ENCODE results near the gene TMEM145.
"Not testable (repeated sequence)": the region's sequence is repeated elsewhere in the genome, so short reads cannot be mapped to it uniquely, and the experiment has no call there.

TMEM145 gene

DNA sequence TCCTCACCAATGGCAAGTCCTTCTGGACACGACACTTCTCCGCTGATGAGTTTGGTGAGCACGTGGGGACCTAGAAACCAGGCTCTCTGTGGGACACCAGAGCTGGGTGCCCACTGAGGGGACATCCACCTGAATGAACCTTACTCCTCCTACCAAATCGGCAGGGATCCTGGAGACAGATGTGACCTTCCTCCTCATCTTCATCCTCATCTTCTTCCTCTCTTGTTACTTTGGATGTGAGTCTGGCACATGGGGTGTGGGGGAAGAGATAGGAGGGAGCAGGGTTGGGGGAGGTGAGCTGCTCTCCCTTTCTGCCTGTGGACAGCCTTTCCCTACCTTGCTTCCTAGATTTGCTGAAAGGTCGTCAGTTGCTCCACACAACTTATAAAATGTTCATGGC is 1.9 kb downstream of the TMEM145 start:
- no peak for DNase-seq (ENCODE audit: low read depth)

- no peak for DNase-seq (ENCODE audit: low read depth)
Observed at GRCh38 chr19:42316223-42317211, 3.4 kb downstream of the TMEM145 start.

DNA sequence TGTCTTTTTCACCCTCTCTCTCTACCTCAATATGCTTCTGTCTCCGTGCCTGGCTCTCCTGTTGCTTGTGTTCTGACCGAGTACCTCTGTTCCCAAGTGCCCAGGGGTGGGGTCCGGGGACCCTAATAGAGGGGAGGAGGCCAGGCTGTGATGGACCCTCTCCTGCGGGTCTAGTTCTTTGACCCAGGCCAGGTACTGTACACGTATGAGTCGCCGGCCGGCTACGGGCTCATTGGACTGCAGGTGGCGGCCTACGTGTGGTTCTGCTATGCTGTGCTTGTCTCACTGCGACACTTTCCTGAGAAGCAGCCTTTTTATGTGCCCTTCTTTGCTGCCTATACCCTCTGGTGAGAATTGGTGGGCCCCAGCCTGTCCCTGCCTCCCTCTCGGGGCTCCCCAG is 4.4 kb downstream of the TMEM145 start:
- DNase-seq (ENCODE audit: low read depth), result no peak

DNA sequence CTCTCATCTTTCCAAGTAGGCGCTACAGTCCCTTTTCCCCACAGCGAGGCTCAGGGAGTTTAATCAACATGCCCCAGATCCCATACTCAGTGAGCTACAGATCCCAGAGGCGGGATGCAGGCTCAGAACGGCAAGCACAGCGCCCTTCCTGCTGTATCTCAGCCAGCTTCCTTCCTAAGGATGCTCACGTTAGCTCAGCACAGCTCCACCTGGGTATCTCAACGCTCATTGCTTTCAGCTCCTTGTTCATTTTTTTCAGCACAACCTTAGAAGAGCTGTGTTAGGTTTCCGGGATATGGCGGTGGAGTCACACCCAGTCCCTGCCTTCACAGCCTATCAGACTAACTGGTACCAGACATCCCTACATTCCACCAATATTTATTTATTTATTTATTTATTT is 9.2 kb downstream of the TMEM145 start:
- no peak for DNase-seq (ENCODE audit: low read depth)

- DNase-seq (ENCODE audit: low read depth), result no peak
Observed at GRCh38 chr19:42323473-42323851, 10.4 kb downstream of the TMEM145 start.

GRCh38 chr19:42323852-42324654 is 10.9 kb downstream of the TMEM145 start:
- no peak for DNase-seq (ENCODE audit: low read depth)

- DNase-seq (ENCODE audit: low read depth), result no peak
Observed at GRCh38 chr19:42324655-42325307, 11.7 kb downstream of the TMEM145 start.

DNA sequence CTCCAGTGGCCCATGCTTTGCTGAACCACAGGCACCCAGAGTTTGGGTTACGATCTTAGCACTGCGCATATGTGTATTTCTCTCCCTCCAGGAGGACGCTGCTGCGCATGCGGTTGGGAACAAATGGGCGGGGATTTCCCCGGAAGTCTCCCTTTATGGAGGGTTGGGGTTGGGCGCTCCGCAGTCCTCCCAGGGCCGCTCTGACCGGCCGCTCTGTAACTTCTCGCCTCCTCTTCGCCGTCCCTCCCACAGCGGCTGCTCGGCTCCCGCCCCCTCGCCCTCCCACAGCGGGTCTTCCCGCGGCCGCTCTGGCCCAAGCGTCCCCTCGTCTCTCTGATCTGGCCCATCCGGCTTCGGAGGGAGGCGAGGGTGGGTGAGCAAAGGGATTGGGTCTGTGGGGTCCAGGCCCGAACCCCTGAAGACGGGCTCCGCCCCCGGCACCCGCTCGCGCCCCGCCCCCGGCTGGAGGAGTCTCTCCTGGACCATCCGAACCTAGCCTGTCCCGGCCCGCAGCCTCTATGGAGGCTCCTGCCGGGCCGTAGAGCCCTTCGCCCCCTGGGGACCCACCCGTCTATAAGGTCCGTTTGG is 12.3 kb downstream of the TMEM145 start, which contains the start of gene MEGF8:
Gene MEGF8 (plus strand): TSS at position 328 of the 588 bp plus-strand sequence. CDS start 609 bp downstream, outside the sequence.
- peak; percentile 96 for DNase-seq (ENCODE audit: low read depth)

- DNase-seq (ENCODE audit: low read depth), result no peak
Observed at GRCh38 chr19:42325896-42326771, 13.0 kb downstream of the TMEM145 start.

- no peak for DNase-seq (ENCODE audit: low read depth)
Observed at GRCh38 chr19:42326969-42327368, 13.9 kb downstream of the TMEM145 start.

- DNase-seq (ENCODE audit: low read depth), result no peak
Observed at GRCh38 chr19:42327381-42327780, 14.3 kb downstream of the TMEM145 start.

GRCh38 chr19:42328106-42328505 is 15.0 kb downstream of the TMEM145 start:
- DNase-seq (ENCODE audit: low read depth), result no peak

DNA sequence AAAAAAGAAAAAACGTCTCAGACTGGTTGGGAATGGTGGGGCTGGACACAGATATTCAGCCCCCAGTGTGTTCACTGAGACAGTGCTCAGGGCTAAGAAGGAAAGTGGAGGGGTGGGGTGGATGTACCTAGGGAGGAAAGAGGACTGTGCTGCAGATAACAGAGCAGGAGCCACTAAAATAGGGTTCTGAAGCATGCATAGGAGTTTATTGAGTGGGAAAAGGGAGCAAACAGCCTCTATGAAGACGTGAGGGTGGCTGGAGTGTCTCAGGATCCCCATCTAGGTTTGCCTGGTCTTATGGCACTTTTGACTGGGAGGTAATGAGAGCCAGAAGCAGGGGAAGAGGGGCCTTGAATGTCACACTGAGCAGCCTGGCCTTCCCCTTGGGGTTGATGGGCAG is 15.7 kb downstream of the TMEM145 start:
- no peak for DNase-seq (ENCODE audit: low read depth)

- no peak for DNase-seq (ENCODE audit: low read depth)
Observed at GRCh38 chr19:42330241-42330711, 17.2 kb downstream of the TMEM145 start.

DNA sequence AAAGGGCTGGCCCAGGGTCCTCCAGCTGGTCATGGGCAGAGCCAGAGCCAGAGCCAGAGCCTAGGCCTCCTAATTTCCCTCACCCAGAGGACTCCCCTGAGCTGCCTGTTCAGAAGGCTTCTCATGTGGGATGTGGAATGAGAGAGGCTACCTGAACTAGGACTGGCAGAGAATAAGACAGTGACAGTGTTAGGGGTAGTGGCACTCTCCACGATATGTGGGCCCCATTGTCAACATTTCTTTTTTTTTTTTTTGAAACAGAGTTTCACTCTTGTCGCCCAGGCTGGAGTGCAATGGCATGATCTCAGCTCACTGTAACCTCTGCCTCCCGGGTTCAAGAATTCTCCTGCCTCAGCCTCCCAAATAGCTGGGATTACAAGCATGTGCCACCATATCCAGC is 18.2 kb downstream of the TMEM145 start:
- DNase-seq (ENCODE audit: low read depth), result not testable (repeated sequence)

DNA sequence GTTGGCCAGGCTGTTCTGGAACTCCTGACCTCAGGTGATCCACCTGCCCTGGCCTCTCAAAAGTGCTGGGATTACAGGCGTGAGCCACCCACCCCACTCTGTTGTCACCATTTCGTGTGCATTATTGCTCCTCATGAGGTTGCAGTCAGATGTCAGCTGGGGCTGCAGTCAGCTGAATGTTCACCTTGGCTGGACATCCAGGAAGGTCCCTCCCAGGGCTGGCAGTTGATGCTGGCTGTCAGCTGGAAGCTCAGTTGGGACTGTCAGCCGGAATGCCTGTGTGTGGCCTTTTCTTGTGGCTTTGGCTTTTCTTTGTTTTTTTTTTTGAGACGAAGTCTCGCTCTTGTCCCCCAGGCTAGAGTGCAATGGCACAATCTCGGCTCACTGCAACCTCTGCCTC is 18.9 kb downstream of the TMEM145 start:
- no peak for DNase-seq (ENCODE audit: low read depth)

DNA sequence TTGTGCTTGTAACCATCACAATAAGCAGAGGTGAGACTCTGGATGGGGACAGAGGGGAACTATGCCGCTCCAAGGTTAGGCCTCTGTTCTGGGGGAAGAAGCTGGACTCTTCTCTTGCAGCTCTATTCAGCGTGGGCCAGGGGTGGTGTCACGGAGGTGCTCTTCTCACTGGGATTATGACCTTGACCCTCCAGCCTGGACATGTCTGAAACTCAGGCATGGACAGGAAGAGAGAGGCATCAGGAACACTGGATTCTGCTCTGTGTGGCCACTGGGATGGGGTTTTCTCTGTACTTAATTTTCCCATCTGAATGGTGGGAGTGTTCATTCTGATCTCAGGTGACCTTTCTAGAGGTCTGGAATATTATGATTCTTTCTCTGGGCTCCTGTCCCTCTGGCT is 19.9 kb downstream of the TMEM145 start:
- DNase-seq (ENCODE audit: low read depth), result no peak

GRCh38 chr19:42333975-42334696 is 21.0 kb downstream of the TMEM145 start:
- no peak for DNase-seq (ENCODE audit: low read depth)

GRCh38 chr19:42334697-42335373 is 21.7 kb downstream of the TMEM145 start:
- DNase-seq (ENCODE audit: low read depth), result no peak

All from activated T-cell treated with anti-CD3 and anti-CD28 coated beads for 24 hours (primary cell).